Erythroblast (primary cell): ENCODE results near the gene SPOP.

Experiments used
- GATA1 ChIP-seq: IDR thresholded peaks from 2 replicates; pipeline ENCODE4 v1.6.1; 2011; ENCODE audit warnings: low read depth, mild to moderate bottlenecking, control low read depth, low read length, moderate library complexity
- POLR2A ChIP-seq: IDR thresholded peaks from 2 replicates; pipeline ENCODE4 v1.6.1; 2011; ENCODE audit warnings: mild to moderate bottlenecking, low read length

DNA sequence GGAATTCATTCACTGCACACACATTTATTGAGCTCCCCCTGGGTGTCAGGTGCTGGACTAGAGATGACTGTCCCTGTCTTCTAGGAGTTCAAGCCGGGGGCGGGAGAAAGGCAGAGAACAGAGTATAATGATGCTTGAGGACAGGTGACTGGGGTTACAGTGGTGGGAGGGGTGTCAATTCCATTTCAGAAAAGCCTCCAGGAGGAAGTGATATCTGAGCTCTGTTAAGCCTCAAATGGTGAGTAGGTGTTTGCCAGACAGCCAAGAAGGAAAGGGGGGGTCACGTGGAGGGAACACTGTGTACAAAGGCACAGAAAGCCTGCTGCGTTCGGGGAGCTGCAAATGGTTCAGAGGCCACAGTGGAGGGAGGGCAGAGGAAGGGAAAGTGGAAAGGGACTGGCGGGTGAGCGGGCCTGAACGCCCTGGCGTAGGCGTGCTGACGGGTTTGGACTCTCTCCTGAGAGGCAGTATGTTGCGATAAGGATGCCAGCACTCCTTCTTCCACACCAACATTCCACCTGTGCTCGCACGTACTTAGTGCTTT lies 111.9 kb downstream of the SPOP start:
- TF ChIP-seq POLR2A, result no peak
- TF ChIP-seq GATA1, result no peak
